Mesenchymal stem cell (in vitro differentiated cells and primary cell): Measurements from ENCODE around the gene DNAJB6.

Source experiments
- DNase-seq: peaks from one replicate; pipeline ENCODE4 v3.0.0-alpha.2; 2013
- H2AFZ ChIP-seq: one replicate; pipeline ENCODE4 v1.6.1; 2013; ENCODE audit warnings: low read depth, mild to moderate bottlenecking, control low read depth, inconsistent platforms, low read length, moderate library complexity
- H2AK5ac ChIP-seq: 2 replicates; pipeline ENCODE4 v1.6.1; 2013; ENCODE audit warnings: low read length, moderate library complexity, mild to moderate bottlenecking, inconsistent platforms; ENCODE audit not compliant: severe bottlenecking
- H2BK120ac ChIP-seq: one replicate; pipeline ENCODE4 v1.6.1; 2013; ENCODE audit warnings: low read depth, mild to moderate bottlenecking, inconsistent platforms, low read length, moderate library complexity
- H2BK12ac ChIP-seq, 2 experiments: one replicate each; pipeline ENCODE4 v1.6.1; 2013; ENCODE audit warnings: inconsistent platforms in 2 of 2, low read length in 2 of 2, mild to moderate bottlenecking in 2 of 2, moderate library complexity in 2 of 2, control low read depth in 1 of 2
- H2BK15ac ChIP-seq: one replicate; pipeline ENCODE4 v1.6.1; 2013; ENCODE audit warnings: mild to moderate bottlenecking, low read depth, inconsistent platforms; ENCODE audit not compliant: poor library complexity, severe bottlenecking
- H2BK5ac ChIP-seq: 2 replicates; pipeline ENCODE4 v1.6.1; 2013; ENCODE audit warnings: low read depth, mild to moderate bottlenecking, low read length, control low read depth, inconsistent platforms; ENCODE audit not compliant: poor library complexity, severe bottlenecking
- H3K14ac ChIP-seq, 2 experiments: one replicate each; pipeline ENCODE4 v1.6.1; 2013; ENCODE audit warnings: inconsistent platforms in 2 of 2, low read length in 2 of 2, control low read depth in 1 of 2, mild to moderate bottlenecking in 1 of 2, moderate library complexity in 1 of 2
- H3K18ac ChIP-seq, 2 experiments: one replicate each; pipeline ENCODE4 v1.6.1; 2013; ENCODE audit warnings: inconsistent platforms in 2 of 2, low read length in 2 of 2, control low read depth in 1 of 2, low read depth in 1 of 2, mild to moderate bottlenecking in 1 of 2
- H3K23ac ChIP-seq, 2 experiments: one replicate each; pipeline ENCODE4 v1.6.1; 2013; ENCODE audit warnings: inconsistent platforms in 2 of 2, low read length in 2 of 2, mild to moderate bottlenecking in 2 of 2, moderate library complexity in 2 of 2, control low read depth in 1 of 2
- H3K27ac ChIP-seq: 2 replicates; pipeline ENCODE4 v1.5.1; 2013; ENCODE audit warnings: mild to moderate bottlenecking, moderate library complexity, low read length, control low read depth, inconsistent platforms; ENCODE audit not compliant: poor library complexity, severe bottlenecking
- H3K27me3 ChIP-seq, 2 experiments: 2 replicates each; pipeline versions ENCODE4 v1.6.1 to v1.7.0; 2013; ENCODE audit warnings: low read length in 2 of 2, mild to moderate bottlenecking in 2 of 2, moderate library complexity in 2 of 2, control low read depth in 1 of 2, inconsistent platforms in 1 of 2; ENCODE audit not compliant: control insufficient read depth in 1 of 2, insufficient read depth in 1 of 2
- H3K36me3 ChIP-seq, 2 experiments: 2 replicates each; pipeline versions ENCODE4 v1.6.1 to v1.7.0; 2013; ENCODE audit warnings: low read length in 2 of 2, control low read depth in 1 of 2, inconsistent platforms in 1 of 2, low read depth in 1 of 2, mild to moderate bottlenecking in 1 of 2; ENCODE audit not compliant: insufficient read depth in 2 of 2, control insufficient read depth in 1 of 2
- H3K4ac ChIP-seq, 2 experiments: one replicate each; pipeline ENCODE4 v1.6.1; 2013; ENCODE audit warnings: inconsistent platforms in 2 of 2, low read length in 2 of 2, mild to moderate bottlenecking in 2 of 2, moderate library complexity in 2 of 2, control low read depth in 1 of 2, low read depth in 1 of 2
- H3K4me1 ChIP-seq: 2 replicates; pipeline ENCODE4 v1.6.1; 2013; ENCODE audit warnings: low read depth, low read length, control low read depth; ENCODE audit not compliant: control insufficient read depth, insufficient read depth
- H3K4me2 ChIP-seq: 2 replicates; pipeline ENCODE4 v1.6.1; 2013; ENCODE audit warnings: low read length, mild to moderate bottlenecking, inconsistent platforms; ENCODE audit not compliant: poor library complexity, severe bottlenecking
- H3K4me3 ChIP-seq, 2 experiments: 2 replicates each; pipeline versions ENCODE4 v1.5.1 to v1.7.0; 2013; ENCODE audit warnings: low read length in 2 of 2, mild to moderate bottlenecking in 2 of 2, control low read depth in 1 of 2, low read depth in 1 of 2; ENCODE audit not compliant: insufficient read depth in 1 of 2
- H3K79me1 ChIP-seq: replicated peaks from 2 replicates; pipeline ENCODE4 v1.6.1; 2013; ENCODE audit warnings: mild to moderate bottlenecking, control low read depth, low read length, inconsistent platforms; ENCODE audit not compliant: poor library complexity, severe bottlenecking
- H3K9ac ChIP-seq: 2 replicates; pipeline ENCODE4 v1.7.0; 2013; ENCODE audit warnings: mild to moderate bottlenecking, low read length, moderate library complexity
- H3K9me3 ChIP-seq: 2 replicates; pipeline ENCODE4 v1.7.0; 2013; ENCODE audit warnings: mild to moderate bottlenecking, low read length; ENCODE audit not compliant: control insufficient read depth
- H4K8ac ChIP-seq: one replicate; pipeline ENCODE4 v1.6.1; 2013; ENCODE audit warnings: inconsistent platforms, mild to moderate bottlenecking, low read length, moderate library complexity
- H4K91ac ChIP-seq: one replicate; pipeline ENCODE4 v1.6.1; 2013; ENCODE audit warnings: mild to moderate bottlenecking, low read length, inconsistent platforms
- WGBS: methylation state at CpG from one replicate; pipeline ENCODE4 v1.1.7; 2013; ENCODE audit warnings: mixed read lengths; 5-methylcytosine and 5-hydroxymethylcytosine counted together

The DNAJB6 gene

GRCh38 chr7:157378390-157378789, 41.6 kb downstream of the DNAJB6 start:
- no peak overlapping the region for H3K18ac ChIP-seq
- no peak overlapping the region for H3K9ac ChIP-seq
- no peak overlapping the region for H4K8ac ChIP-seq
- no peak overlapping the region for H2BK120ac ChIP-seq
- peaks cover 1% of the 10 kb centered on the region for H3K79me1 ChIP-seq
- H3K36me3 ChIP-seq: peaks cover 48 to 71% of the 10 kb centered on the region in 2 experiments
- H3K4me2 ChIP-seq: no peak overlapping the region
- no peak overlapping the region for H4K91ac ChIP-seq
- H2BK12ac ChIP-seq: no peak overlapping the region
- H3K27ac ChIP-seq: no peak overlapping the region
- no peak overlapping the region for H2AFZ ChIP-seq
- H3K23ac ChIP-seq: no peak overlapping the region
- no peak overlapping the region for H2AK5ac ChIP-seq
- H2BK15ac ChIP-seq: no peak overlapping the region
- H3K4me1 ChIP-seq: peaks cover 2% of the 10 kb centered on the region
- 96% methylated on average over 16 of the region's 16 CpGs for WGBS
- H3K4me3 ChIP-seq: no peak overlapping the region
- H3K27me3 ChIP-seq: no peaks in the 10 kb centered on the region
- H3K4ac ChIP-seq: no peak overlapping the region
- H3K14ac ChIP-seq: no peak overlapping the region
- H3K9me3 ChIP-seq: no peaks in the 10 kb centered on the region
- no peak overlapping the region for H2BK5ac ChIP-seq
- no peak for DNase-seq

GRCh38 chr7:157379493-157379892, 42.7 kb downstream of the DNAJB6 start:
- no peak overlapping the region for H2BK120ac ChIP-seq
- 100% methylated on average over 1 of the region's 1 CpG for WGBS
- H3K14ac ChIP-seq: no peak overlapping the region
- no peak overlapping the region for H3K4me2 ChIP-seq
- no peak overlapping the region for H2AFZ ChIP-seq
- H2BK15ac ChIP-seq: no peak overlapping the region
- no peak overlapping the region for H4K8ac ChIP-seq
- no peak overlapping the region for H3K4ac ChIP-seq
- H3K4me1 ChIP-seq: peaks cover 6% of the 10 kb centered on the region
- no peak overlapping the region for H4K91ac ChIP-seq
- H3K79me1 ChIP-seq: peaks cover 1% of the 10 kb centered on the region
- H3K36me3 ChIP-seq: peaks cover 44 to 75% of the 10 kb centered on the region in 2 experiments
- H3K27me3 ChIP-seq: no peaks in the 10 kb centered on the region
- no peak overlapping the region for H3K9ac ChIP-seq
- no peak for DNase-seq
- H3K23ac ChIP-seq: no peak overlapping the region
- no peak overlapping the region for H3K27ac ChIP-seq
- H2BK12ac ChIP-seq: no peak overlapping the region
- H2BK5ac ChIP-seq: no peak overlapping the region
- no peaks in the 10 kb centered on the region for H3K9me3 ChIP-seq
- H3K18ac ChIP-seq: no peak overlapping the region
- H3K4me3 ChIP-seq: no peak overlapping the region
- no peak overlapping the region for H2AK5ac ChIP-seq

- Histone ChIP-seq H2AK5ac (no peak overlapping the region), H3K4me3 (no peak overlapping the region), H3K14ac (no peak overlapping the region), H2BK15ac (no peak overlapping the region), H3K4ac (no peak overlapping the region), H3K27me3 (no peaks in the 10 kb centered on the region), H3K27ac (no peak overlapping the region), H3K9ac (no peak overlapping the region), H3K4me2 (no peak overlapping the region), H4K91ac (no peak overlapping the region), H4K8ac (no peak overlapping the region), H2BK5ac (no peak overlapping the region), H3K9me3 (no peaks in the 10 kb centered on the region), H2BK12ac (no peak overlapping the region), H3K4me1 (peaks cover 6% of the 10 kb centered on the region), H3K18ac (no peak overlapping the region), H3K79me1 (peaks cover 1% of the 10 kb centered on the region), H2BK120ac (no peak overlapping the region), H3K23ac (no peak overlapping the region), H3K36me3 (peaks cover 38 to 80% of the 10 kb centered on the region in 2 experiments), H2AFZ (no peak overlapping the region)
- WGBS: 97% methylated on average over 7 of the region's 7 CpGs
- no peak for DNase-seq
Measured at GRCh38 chr7:157380416-157380815, 43.6 kb downstream of the DNAJB6 start.

GRCh38 chr7:157383868-157384267, 47.1 kb downstream of the DNAJB6 start:
- H2BK15ac ChIP-seq: no peak overlapping the region
- no peak overlapping the region for H2AK5ac ChIP-seq
- H3K9me3 ChIP-seq: no peaks in the 10 kb centered on the region
- H3K4me1 ChIP-seq: peaks cover 6% of the 10 kb centered on the region
- peaks cover 23 to 80% of the 10 kb centered on the region in 2 experiments for H3K36me3 ChIP-seq
- H2BK12ac ChIP-seq: no peak overlapping the region
- no peak overlapping the region for H3K4me3 ChIP-seq
- no peak overlapping the region for H2BK120ac ChIP-seq
- no peaks in the 10 kb centered on the region for H3K27me3 ChIP-seq
- no peak overlapping the region for H2BK5ac ChIP-seq
- H3K4ac ChIP-seq: no peak overlapping the region
- no peak overlapping the region for H3K14ac ChIP-seq
- no peak overlapping the region for H3K23ac ChIP-seq
- no peak overlapping the region for H3K9ac ChIP-seq
- no peak overlapping the region for H4K8ac ChIP-seq
- no peaks in the 10 kb centered on the region for H3K79me1 ChIP-seq
- WGBS: 96% methylated on average over 3 of the region's 5 CpGs
- no peak overlapping the region for H3K4me2 ChIP-seq
- no peak for DNase-seq
- no peak overlapping the region for H3K27ac ChIP-seq
- H4K91ac ChIP-seq: no peak overlapping the region
- no peak overlapping the region for H2AFZ ChIP-seq
- no peak overlapping the region for H3K18ac ChIP-seq
